GM12878 (cell line): ENCODE measurements around the gene ZSWIM5. TPM values are rescaled to one million over a fixed set of nuclear protein-coding genes. Genes with fewer than 3 reads are reported as not detected.

ENCODE experiments used
- ATAC-seq: fragments of 200-7000 bp; cut with Tn5 transposase; 3 replicates; pipeline ENCODE4 v1.9.1; 2020; ENCODE audit warnings: mild to moderate bottlenecking, moderate library complexity
- BruUV-seq: library from RNA; stranded (reverse); fragments of 400-500 nt; replicated peaks from 2 replicates; lab custom pipeline; 2021; lab: Mats Ljungman, UMichigan
- CTCF ChIA-PET: fragments of 300-600 bp; sonication (Branson Sonifier 250); formaldehyde crosslinking; extraction: SDS; loops from one replicate; lab custom pipeline; 2021; ENCODE audit warnings: inconsistent platforms; lab: Yijun Ruan, JAX
- POLR2A ChIA-PET: fragments of 350-600 bp; formaldehyde crosslinking; extraction: SDS; loops from one replicate; lab custom pipeline; 2021; ENCODE audit warnings: inconsistent platforms; lab: Charles Lee
- RAD21 ChIA-PET: fragments of 300-600 bp; sonication (Branson Sonifier 250); formaldehyde crosslinking; loops from one replicate; lab custom pipeline; 2023; ENCODE audit warnings: antibody characterized with exemption; ENCODE audit not compliant: unreplicated experiment; lab: Charles Lee
- SMC1A ChIA-PET: fragments of 300-600 bp; sonication (Branson Sonifier 250); formaldehyde crosslinking; loops from one replicate; lab custom pipeline; 2023; ENCODE audit not compliant: unreplicated experiment, uncharacterized antibody; lab: Charles Lee
- DNase-seq: peaks from one replicate; pipeline ENCODE4 v3.0.0-alpha.2; 2011; ENCODE audit warnings: low read depth, low spot score
- FAIRE-seq: peaks from 3 replicates; lab custom pipeline; 2011; peaks lifted over from hg19 to GRCh38; lab: Jason Lieb, UNC
- H2AFZ ChIP-seq: 2 replicates; pipeline ENCODE4 v1.6.0; 2011; ENCODE audit warnings: low read depth, low read length, control low read depth; ENCODE audit not compliant: control insufficient read depth
- H3K27ac ChIP-seq: 2 replicates; pipeline ENCODE4 v1.5.1; 2011; ENCODE audit warnings: control low read depth; ENCODE audit not compliant: control insufficient read depth, insufficient read depth
- H3K27me3 ChIP-seq, 2 experiments: replicated peaks in 1 of 2; 2 replicates each; pipeline versions ENCODE4 v1.6.0 to v1.6.1; 2011; ENCODE audit warnings: low read length in 1 of 2; ENCODE audit not compliant: control insufficient read depth in 2 of 2, insufficient read depth in 2 of 2
- H3K36me3 ChIP-seq, 2 experiments: 2 replicates each; pipeline ENCODE4 v1.5.1; 2011; ENCODE audit warnings: low read length in 1 of 2; ENCODE audit not compliant: control insufficient read depth in 2 of 2, insufficient read depth in 2 of 2
- H3K4me1 ChIP-seq: 2 replicates; pipeline ENCODE4 v1.6.1; 2011; ENCODE audit warnings: mild to moderate bottlenecking, low read length, moderate library complexity, mixed read lengths; ENCODE audit not compliant: control insufficient read depth, insufficient read depth
- H3K4me2 ChIP-seq: 2 replicates; pipeline ENCODE4 v1.6.0; 2011; ENCODE audit warnings: control low read depth; ENCODE audit not compliant: control insufficient read depth, insufficient read depth
- H3K4me3 ChIP-seq: fragments of 200-600 bp; sonication (generic); 2 replicates; pipeline ENCODE4 v1.5.1; 2016
- H3K79me2 ChIP-seq: 2 replicates; pipeline ENCODE4 v1.6.0; 2011; ENCODE audit warnings: low read length; ENCODE audit not compliant: control insufficient read depth, insufficient read depth
- H3K9ac ChIP-seq: 2 replicates; pipeline ENCODE4 v1.8.0; 2011; ENCODE audit warnings: low read length, control low read depth, mixed read lengths; ENCODE audit not compliant: control insufficient read depth, insufficient read depth
- H3K9me3 ChIP-seq: replicated peaks from 3 replicates; pipeline ENCODE4 v1.5.1; 2011; ENCODE audit warnings: mild to moderate bottlenecking, low read length; ENCODE audit not compliant: control insufficient read depth, insufficient read depth
- H4K20me1 ChIP-seq: 2 replicates; pipeline ENCODE4 v1.6.0; 2011; ENCODE audit not compliant: control insufficient read depth, insufficient read depth
- JUNB ChIP-seq: IDR thresholded peaks from 2 replicates; pipeline ENCODE4 v1.6.1; 2016; ENCODE audit warnings: antibody characterized with exemption, mild to moderate bottlenecking
- KDM1A ChIP-seq: fragments of 200-600 bp; sonication (generic); IDR thresholded peaks from 2 replicates; pipeline ENCODE4 v1.6.1; 2016; ENCODE audit warnings: borderline replicate concordance
- POLR2AphosphoS5 ChIP-seq: IDR thresholded peaks from 2 replicates; pipeline ENCODE4 v1.6.1; 2011; ENCODE audit warnings: mild to moderate bottlenecking, low read length, inconsistent platforms
- RFX5 ChIP-seq: IDR thresholded peaks from 2 replicates; pipeline ENCODE4 v1.6.1; 2011; ENCODE audit warnings: low read depth, low read length, improper control_type of control experiment
- in situ Hi-C: fragments of 300-500 bp; cut with MboI; formaldehyde crosslinking; loops from 9 replicates; pipeline ENCODE4 v1.14.3; 2018; ENCODE audit warnings: mixed read lengths
- intact Hi-C: fragments of 100-400 bp; cut with micrococcal nuclease; formaldehyde crosslinking; loops from one replicate; pipeline ENCODE4 v1.14.2; 2022; ENCODE audit not compliant: unreplicated experiment
- polyA plus RNA-seq, 11 experiments: library from polyadenylated mRNA; depleted of rRNA in 4 of 11; unstranded in 6 of 11; stranded (reverse) in 5 of 11; fragments of >200 nt; fragmentation: Nextera tagmentation in 4 of 11; fragmentation: Illumina TruSeq in 1 of 11; extraction: Ambion mirVana in 4 of 11; extraction: Trizol in 1 of 11; gene quantifications; 1 replicate in 1 of 11; 2 replicates in 10 of 11; pipeline versions ENCODE4 v1.2.1 to v1.2.3, GENCODE V29; 2011 to 2016; ENCODE audit warnings: inconsistent platforms in 2 of 11, missing spikeins in 2 of 11, low read depth in 1 of 11
- total RNA-seq, 4 experiments: library from RNA; depleted of rRNA in 3 of 4; stranded (reverse); fragments of >200 nt in 3 of 4; fragmentation: Illumina TruSeq in 1 of 4; extraction: Trizol in 1 of 4; gene quantifications; 2 replicates each; pipeline versions ENCODE4 v1.2.1 to v1.2.3, GENCODE V29; 2013 to 2021
- TF ChIP-seq, protein P1 (sequence below): fragments of 450-650 bp; formaldehyde crosslinking; IDR thresholded peaks from 2 replicates; pipeline ENCODE4 v1.5.0; 2022; ENCODE audit warnings: mild to moderate bottlenecking, missing genetic modification characterization

The ZSWIM5 gene
- total and polyA plus RNA-seq, 10 of the 15 experiments (the other 5 are each of a cell fraction or from before 2014, with no cell fraction given), result 0.07 to 0.97 (median 0.34) TPM; not detected in 1

DNA sequence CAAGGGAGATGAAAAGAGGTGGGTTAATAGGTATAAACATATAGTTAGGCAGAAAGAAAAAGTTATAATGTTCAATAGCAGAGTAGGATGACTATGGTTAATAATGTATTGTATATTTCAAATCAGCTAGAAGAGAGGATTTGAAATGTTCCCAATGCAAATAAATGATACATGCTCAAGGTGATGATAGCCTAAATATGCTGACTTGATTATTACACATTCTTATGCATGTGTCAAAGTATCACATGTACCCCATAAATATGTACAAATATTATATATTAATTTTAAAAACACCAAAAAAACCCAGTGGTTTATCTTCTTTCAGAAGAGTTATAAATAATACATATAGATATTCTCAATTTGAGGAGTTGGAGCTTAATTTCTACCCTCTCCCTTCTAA lies 38.3 kb upstream of the ZSWIM5 start:
- no peak overlapping the region for H3K9ac ChIP-seq
- ChIA-PET RAD21 (no interaction called here), CTCF (no interaction called here), POLR2A (no interaction called here), SMC1A (interaction anchor here (1.0 kb wide), 1 partner anchor 12 kb away, joined by 3 read pairs; no protein-coding TSS in a partner anchor)
- H3K27me3 ChIP-seq, result no peaks in the 10 kb centered on the region
- DNase-seq, result no peak
- no peaks in the 10 kb centered on the region; the same call in 1 of the 3 replicates for H3K9me3 ChIP-seq
- no peaks in the 10 kb centered on the region for H3K79me2 ChIP-seq
- no peaks in the 10 kb centered on the region for H3K36me3 ChIP-seq
- H3K4me2 ChIP-seq, result no peak overlapping the region
- ATAC-seq, result no peak
- in situ Hi-C loops, result no loop called here
- no peak overlapping the region for H2AFZ ChIP-seq
- H3K4me1 ChIP-seq, result no peaks in the 10 kb centered on the region
- no peak overlapping the region for H3K27ac ChIP-seq
- no peaks in the 10 kb centered on the region for H4K20me1 ChIP-seq
- intact Hi-C loops, result no loop called here
- no TSS peak for BruUV-seq
- no peak overlapping the region for H3K4me3 ChIP-seq
- TF ChIP-seq JUNB, result no peak
- TF ChIP-seq POLR2AphosphoS5, result no peak
- TF ChIP-seq, protein P1, sequence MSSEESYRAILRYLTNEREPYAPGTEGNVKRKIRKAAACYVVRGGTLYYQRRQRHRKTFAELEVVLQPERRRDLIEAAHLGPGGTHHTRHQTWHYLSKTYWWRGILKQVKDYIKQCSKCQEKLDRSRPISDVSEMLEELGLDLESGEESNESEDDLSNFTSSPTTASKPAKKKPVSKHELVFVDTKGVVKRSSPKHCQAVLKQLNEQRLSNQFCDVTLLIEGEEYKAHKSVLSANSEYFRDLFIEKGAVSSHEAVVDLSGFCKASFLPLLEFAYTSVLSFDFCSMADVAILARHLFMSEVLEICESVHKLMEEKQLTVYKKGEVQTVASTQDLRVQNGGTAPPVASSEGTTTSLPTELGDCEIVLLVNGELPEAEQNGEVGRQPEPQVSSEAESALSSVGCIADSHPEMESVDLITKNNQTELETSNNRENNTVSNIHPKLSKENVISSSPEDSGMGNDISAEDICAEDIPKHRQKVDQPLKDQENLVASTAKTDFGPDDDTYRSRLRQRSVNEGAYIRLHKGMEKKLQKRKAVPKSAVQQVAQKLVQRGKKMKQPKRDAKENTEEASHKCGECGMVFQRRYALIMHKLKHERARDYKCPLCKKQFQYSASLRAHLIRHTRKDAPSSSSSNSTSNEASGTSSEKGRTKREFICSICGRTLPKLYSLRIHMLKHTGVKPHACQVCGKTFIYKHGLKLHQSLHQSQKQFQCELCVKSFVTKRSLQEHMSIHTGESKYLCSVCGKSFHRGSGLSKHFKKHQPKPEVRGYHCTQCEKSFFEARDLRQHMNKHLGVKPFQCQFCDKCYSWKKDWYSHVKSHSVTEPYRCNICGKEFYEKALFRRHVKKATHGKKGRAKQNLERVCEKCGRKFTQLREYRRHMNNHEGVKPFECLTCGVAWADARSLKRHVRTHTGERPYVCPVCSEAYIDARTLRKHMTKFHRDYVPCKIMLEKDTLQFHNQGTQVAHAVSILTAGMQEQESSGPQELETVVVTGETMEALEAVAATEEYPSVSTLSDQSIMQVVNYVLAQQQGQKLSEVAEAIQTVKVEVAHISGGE (CRISPR knock-in tag), result no peak
- no peak for TF ChIP-seq KDM1A
- TF ChIP-seq RFX5, result no peak
- no peak for FAIRE-seq
